ENCODE measurements around the gene NUP88. TPM values are rescaled to one million over a fixed set of nuclear protein-coding genes. Genes with fewer than 3 reads are reported as not detected.

The NUP88 gene
- total RNA-seq, 1 donor from 2014 or later: 36.7 TPM

DNA sequence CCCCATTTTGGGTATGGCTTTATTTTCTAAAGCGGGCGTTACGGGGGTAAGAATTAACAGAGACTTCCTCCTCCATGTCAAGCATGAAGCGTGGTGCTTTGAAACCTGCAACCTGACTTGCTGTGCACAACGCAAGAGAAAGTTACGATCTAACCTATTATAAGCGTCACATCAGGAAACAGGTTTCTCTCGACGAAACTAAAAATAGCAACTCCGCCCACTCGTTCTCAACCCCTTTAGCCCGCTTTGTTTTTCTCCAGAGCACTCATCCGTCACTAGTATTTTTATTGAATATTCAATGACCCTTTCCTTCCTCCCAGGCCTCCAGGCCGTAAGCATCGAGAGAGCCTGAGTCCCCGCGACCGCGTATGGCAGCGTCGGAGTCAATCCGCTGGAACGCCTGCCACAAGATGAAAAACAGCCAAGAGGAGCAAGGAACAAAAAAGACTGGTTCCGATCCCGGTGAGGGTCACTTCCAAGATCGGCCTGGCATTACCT is 555 bp downstream of the NUP88 start:
- Histone ChIP-seq H3K27me3 (ENCODE audit: low read depth) (no peaks in the 10 kb centered on the region), H3K27ac (peak overlapping the region; percentile 90), H3K9me3 (no peaks in the 10 kb centered on the region), H3K36me3 (peaks cover 66% of the 10 kb centered on the region), H3K4me3 (peak overlapping the region; percentile 94), H3K4me1 (peaks cover 38% of the 10 kb centered on the region)
- peak; percentile 48 for DNase-seq
- intact Hi-C loops (cut with DNase I): no loop called here
- peak; percentile 45 to 64 for ATAC-seq
- TF ChIP-seq, protein P1, sequence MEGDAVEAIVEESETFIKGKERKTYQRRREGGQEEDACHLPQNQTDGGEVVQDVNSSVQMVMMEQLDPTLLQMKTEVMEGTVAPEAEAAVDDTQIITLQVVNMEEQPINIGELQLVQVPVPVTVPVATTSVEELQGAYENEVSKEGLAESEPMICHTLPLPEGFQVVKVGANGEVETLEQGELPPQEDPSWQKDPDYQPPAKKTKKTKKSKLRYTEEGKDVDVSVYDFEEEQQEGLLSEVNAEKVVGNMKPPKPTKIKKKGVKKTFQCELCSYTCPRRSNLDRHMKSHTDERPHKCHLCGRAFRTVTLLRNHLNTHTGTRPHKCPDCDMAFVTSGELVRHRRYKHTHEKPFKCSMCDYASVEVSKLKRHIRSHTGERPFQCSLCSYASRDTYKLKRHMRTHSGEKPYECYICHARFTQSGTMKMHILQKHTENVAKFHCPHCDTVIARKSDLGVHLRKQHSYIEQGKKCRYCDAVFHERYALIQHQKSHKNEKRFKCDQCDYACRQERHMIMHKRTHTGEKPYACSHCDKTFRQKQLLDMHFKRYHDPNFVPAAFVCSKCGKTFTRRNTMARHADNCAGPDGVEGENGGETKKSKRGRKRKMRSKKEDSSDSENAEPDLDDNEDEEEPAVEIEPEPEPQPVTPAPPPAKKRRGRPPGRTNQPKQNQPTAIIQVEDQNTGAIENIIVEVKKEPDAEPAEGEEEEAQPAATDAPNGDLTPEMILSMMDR (IDR thresholded peaks at IDR 0.05): no peak

GRCh38 chr17:5416901-5417300 is 2.6 kb downstream of the NUP88 start:
- Histone ChIP-seq H3K27me3 (ENCODE audit: low read depth) (no peaks in the 10 kb centered on the region), H3K4me3 (no peak overlapping the region), H3K36me3 (peaks cover 66% of the 10 kb centered on the region), H3K27ac (no peak overlapping the region), H3K4me1 (peaks cover 38% of the 10 kb centered on the region), H3K9me3 (no peaks in the 10 kb centered on the region)
- TF ChIP-seq, protein P1 (IDR thresholded peaks at IDR 0.05): no peak
- intact Hi-C loops (cut with DNase I): no loop called here
- no peak for ATAC-seq
- no peak for DNase-seq

DNA sequence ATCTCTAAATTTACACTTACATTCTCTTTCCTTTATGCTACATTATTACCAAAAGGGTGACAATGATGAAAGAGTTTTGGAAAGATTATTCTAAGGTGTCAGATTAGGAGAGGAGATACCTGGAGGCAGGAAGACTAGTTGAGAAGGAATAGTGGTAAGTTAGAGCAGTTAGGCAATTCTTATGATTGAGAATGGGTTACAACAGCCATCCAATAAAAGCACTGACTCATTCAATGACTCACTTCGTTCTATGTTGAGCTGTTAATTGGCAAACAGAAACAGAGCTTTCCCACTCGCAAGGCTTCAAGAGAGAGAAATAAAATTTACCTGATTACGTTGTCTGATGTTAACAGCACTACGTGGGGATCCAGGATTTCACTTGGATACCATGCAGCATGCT is 5.8 kb downstream of the NUP88 start:
- no peak overlapping the region for H3K4me3 ChIP-seq
- intact Hi-C loops (cut with DNase I): no loop called here
- TF ChIP-seq, protein P1 (IDR thresholded peaks at IDR 0.05): no peak

DNA sequence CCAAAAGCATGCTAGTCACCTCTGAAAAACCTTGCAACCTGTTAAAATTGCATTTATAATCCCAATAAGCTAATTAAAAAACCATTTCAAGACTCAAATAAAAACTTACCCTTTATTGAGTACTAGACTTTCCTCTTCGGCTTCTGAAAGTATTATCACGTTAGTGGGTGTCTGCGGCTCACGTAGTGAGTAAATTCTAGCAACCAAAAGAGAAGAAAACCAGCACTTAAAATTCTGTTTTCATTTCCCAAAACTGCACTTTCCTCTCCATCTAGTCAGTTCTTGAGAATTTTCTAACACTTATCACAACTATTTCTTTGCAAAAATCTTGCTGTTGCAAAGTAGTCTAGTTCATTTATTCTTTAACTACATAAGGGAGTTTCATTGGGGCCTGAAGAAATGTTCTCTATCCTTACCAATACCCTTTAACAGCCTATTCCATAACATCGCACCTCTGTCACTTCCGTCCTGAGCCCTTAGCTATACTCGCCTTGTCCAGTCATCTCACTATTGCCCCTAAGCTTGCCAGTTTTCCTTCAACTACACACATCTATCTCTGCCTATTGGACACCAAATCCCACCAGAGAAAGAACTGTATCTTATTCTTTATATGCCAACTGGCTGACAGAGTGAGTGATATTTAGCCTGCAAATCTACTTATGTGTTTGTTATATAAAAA is 8.7 kb downstream of the NUP88 start:
- intact Hi-C loops (cut with DNase I): no loop called here
- DNase-seq (no peak), ATAC-seq (no peak)
- no peaks in the 10 kb centered on the region for H3K27me3 ChIP-seq (ENCODE audit: low read depth)
- H3K4me1 ChIP-seq: no peaks in the 10 kb centered on the region
- TF ChIP-seq, protein P1 (IDR thresholded peaks at IDR 0.05): no peak
- peaks cover 100% of the 10 kb centered on the region for H3K36me3 ChIP-seq
- no peak overlapping the region for H3K4me3 ChIP-seq
- H3K9me3 ChIP-seq: no peaks in the 10 kb centered on the region
- H3K27ac ChIP-seq: no peak overlapping the region

More for the DNA sequence above, 5.8 kb downstream of the NUP88 start:
- peaks cover 90% of the 10 kb centered on the region for H3K36me3 ChIP-seq
- no peak overlapping the region for H3K27ac ChIP-seq
- ATAC-seq (no peak), DNase-seq (no peak)
- H3K9me3 ChIP-seq: no peaks in the 10 kb centered on the region
- peaks cover 23% of the 10 kb centered on the region for H3K4me1 ChIP-seq
- H3K27me3 ChIP-seq (ENCODE audit: low read depth): no peaks in the 10 kb centered on the region

DNA sequence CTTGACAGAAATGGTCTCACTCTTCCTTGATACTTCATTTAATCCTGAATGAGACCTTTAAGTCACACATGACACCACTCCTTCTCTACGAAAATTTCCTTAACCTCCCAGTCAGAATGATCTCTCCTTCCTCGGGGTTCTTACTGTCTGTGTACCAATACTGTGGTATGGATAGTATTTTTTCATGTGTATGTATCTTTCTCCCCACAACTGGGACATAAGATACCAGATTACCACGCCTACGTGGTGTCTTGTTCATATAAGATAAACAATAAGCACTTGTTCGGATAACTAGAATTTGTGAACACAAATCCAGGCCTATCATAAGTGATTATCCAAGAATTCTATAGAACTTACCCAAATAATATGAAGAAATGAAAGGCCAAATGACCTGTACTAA is 11.3 kb downstream of the NUP88 start:
- intact Hi-C loops (cut with DNase I): no loop called here
- no peaks in the 10 kb centered on the region for H3K4me1 ChIP-seq
- DNase-seq: no peak
- TF ChIP-seq, protein P1 (IDR thresholded peaks at IDR 0.05): no peak
- no peak overlapping the region for H3K4me3 ChIP-seq
- H3K36me3 ChIP-seq: peaks cover 100% of the 10 kb centered on the region
- no peak for ATAC-seq
- H3K27me3 ChIP-seq (ENCODE audit: low read depth): no peaks in the 10 kb centered on the region
- H3K9me3 ChIP-seq: no peaks in the 10 kb centered on the region
- no peak overlapping the region for H3K27ac ChIP-seq

Measured in lower lobe of right lung (tissue), 2 donors.